HepG2 (cell line): ENCODE measurements around the gene TMCC1. TPM values are rescaled to one million over a fixed set of nuclear protein-coding genes. Genes with fewer than 3 reads are reported as not detected.

Experiments
- CAMTA2 ChIP-seq: sonication (generic); formaldehyde crosslinking; IDR thresholded peaks from 2 replicates; pipeline ENCODE4 v1.4.0; 2020; ENCODE audit warnings: mild to moderate bottlenecking, missing genetic modification reagents, borderline replicate concordance
- DR1 ChIP-seq: sonication (generic); formaldehyde crosslinking; IDR thresholded peaks from 2 replicates; pipeline ENCODE4 v1.8.0; 2021; ENCODE audit warnings: mild to moderate bottlenecking, missing genetic modification reagents, inconsistent platforms
- ELF1 ChIP-seq: sonication (generic); formaldehyde crosslinking; IDR thresholded peaks from 2 replicates; pipeline ENCODE4 v1.4.0; 2020; ENCODE audit warnings: missing genetic modification reagents
- KDM5A ChIP-seq: fragments of 200-600 bp; sonication (generic); IDR thresholded peaks from 2 replicates; pipeline ENCODE4 v1.7.0; 2018; ENCODE audit warnings: antibody characterized with exemption, mild to moderate bottlenecking, low read length, borderline replicate concordance
- NR2F6 ChIP-seq, 2 experiments: IDR thresholded peaks; 2 replicates each; pipeline ENCODE4 v1.6.1; 2016; ENCODE audit warnings: antibody characterized with exemption in 1 of 2, mild to moderate bottlenecking in 1 of 2
- NR3C1 ChIP-seq: sonication (generic); formaldehyde crosslinking; IDR thresholded peaks from 2 replicates; pipeline ENCODE4 v1.4.0; 2020; ENCODE audit warnings: missing genetic modification reagents
- PBX2 ChIP-seq: IDR thresholded peaks from 2 replicates; pipeline ENCODE4 v1.6.1; 2016; ENCODE audit warnings: control low read depth
- STAT6 ChIP-seq: sonication (generic); formaldehyde crosslinking; IDR thresholded peaks from 2 replicates; pipeline ENCODE4 v1.4.0; 2020; ENCODE audit warnings: missing genetic modification reagents, mild to moderate bottlenecking, borderline replicate concordance
- TERF1 ChIP-seq: sonication (generic); formaldehyde crosslinking; IDR thresholded peaks from 2 replicates; pipeline ENCODE4 v1.8.0; 2022; ENCODE audit warnings: mild to moderate bottlenecking, missing genetic modification reagents, moderate library complexity
- TGIF2 ChIP-seq: IDR thresholded peaks from 2 replicates; pipeline ENCODE4 v1.6.1; 2016; ENCODE audit warnings: control low read depth, missing compliant biosample characterization
- THAP7 ChIP-seq: sonication (generic); formaldehyde crosslinking; IDR thresholded peaks from 2 replicates; pipeline ENCODE4 v1.8.1; 2023; ENCODE audit warnings: mild to moderate bottlenecking, missing genetic modification reagents
- TOPORS ChIP-seq: sonication (generic); formaldehyde crosslinking; IDR thresholded peaks from 2 replicates; pipeline ENCODE4 v1.8.0; 2023; ENCODE audit warnings: mild to moderate bottlenecking, missing genetic modification reagents
- ZFP1 ChIP-seq: IDR thresholded peaks from 2 replicates; pipeline ENCODE4 v1.6.1; 2016
- ZFP36 ChIP-seq: fragments of 150-350 bp; IDR thresholded peaks from 2 replicates; pipeline ENCODE4 v1.6.1; 2018; ENCODE audit warnings: borderline replicate concordance, low read length, low read depth; ENCODE audit not compliant: partially characterized antibody
- ZHX2 ChIP-seq, 2 experiments: sonication (generic) in 1 of 2; formaldehyde crosslinking in 1 of 2; IDR thresholded peaks; 2 replicates each; pipeline versions ENCODE4 v1.6.1 to v1.9.0; 2014 to 2022; ENCODE audit warnings: antibody characterized with exemption in 1 of 2, borderline replicate concordance in 1 of 2, inconsistent platforms in 1 of 2, low read depth in 1 of 2, missing genetic modification reagents in 1 of 2
- ZNF124 ChIP-seq: sonication (generic); formaldehyde crosslinking; IDR thresholded peaks from 2 replicates; pipeline ENCODE4 v1.4.0; 2020; ENCODE audit warnings: missing genetic modification reagents
- ZNF350 ChIP-seq: sonication (generic); formaldehyde crosslinking; IDR thresholded peaks from 2 replicates; pipeline ENCODE4 v1.4.0; 2020; ENCODE audit warnings: mild to moderate bottlenecking, low read depth, missing genetic modification reagents, borderline replicate concordance
- polyA plus RNA-seq, 8 experiments: library from polyadenylated mRNA; depleted of rRNA in 3 of 8; stranded (reverse) in 7 of 8; unstranded in 1 of 8; fragments of >200 nt; fragmentation: Illumina TruSeq in 4 of 8; extraction: Trizol in 4 of 8; gene quantifications; 2 replicates each; pipeline versions ENCODE4 v1.2.1 to v1.2.3, GENCODE V29; 2011 to 2016; ENCODE audit warnings: low read depth in 4 of 8, missing spikeins in 1 of 8, mixed read lengths in 1 of 8; ENCODE audit not compliant: insufficient read depth in 1 of 8
- total RNA-seq, 5 experiments: library from RNA; depleted of rRNA; stranded (reverse); fragments of >200 nt; fragmentation: Illumina TruSeq; extraction: Trizol; gene quantifications; 2 replicates each; pipeline ENCODE4 v1.2.3, GENCODE V29; 2016; ENCODE audit warnings: low read depth in 1 of 5

Gene TMCC1
- total and polyA plus RNA-seq, 2 of the 13 experiments (the other 11 are each of a cell fraction or from before 2014, with no cell fraction given): 12.1 to 264 TPM

GRCh38 chr3:129623447-129624118, 269.9 kb downstream of the TMCC1 start (continued):
- TF ChIP-seq PBX2: no peak
- no peak for TF ChIP-seq ZFP1
- no peak for TF ChIP-seq TOPORS
- peak; percentile 19; the same call in 1 of the 2 replicates for TF ChIP-seq NR2F6 (IDR thresholded peaks at IDR 0.05)
- peak; percentile 52; the same call in 1 of the 2 replicates for TF ChIP-seq NR2F6 (CRISPR knock-in tag; IDR thresholded peaks at IDR 0.05)
- no peak for TF ChIP-seq ZNF124 (CRISPR knock-in tag)
- no peak for TF ChIP-seq ZFP36
- TF ChIP-seq TERF1 (CRISPR knock-in tag): no peak
- no peak for TF ChIP-seq STAT6 (CRISPR knock-in tag)
- TF ChIP-seq ELF1: peak; percentile 62; the same call in 1 of the 2 replicates
- TF ChIP-seq ZHX2 (IDR thresholded peaks at IDR 0.05; ENCODE audit: low read depth): no peak
- TF ChIP-seq ZHX2 (CRISPR knock-in tag; IDR thresholded peaks at IDR 0.05; ENCODE audit: borderline replicate concordance): no peak
- TF ChIP-seq DR1: no peak
- TF ChIP-seq ZNF350 (CRISPR knock-in tag): no peak
- TF ChIP-seq NR3C1 (CRISPR knock-in tag): no peak
- no peak for TF ChIP-seq THAP7 (CRISPR knock-in tag)
- no peak for TF ChIP-seq CAMTA2 (CRISPR knock-in tag)
- TF ChIP-seq TGIF2 (CRISPR knock-in tag): no peak
- TF ChIP-seq KDM5A: no peak
